ENCODE measurements around the gene NARS2.

Gene NARS2

DNA sequence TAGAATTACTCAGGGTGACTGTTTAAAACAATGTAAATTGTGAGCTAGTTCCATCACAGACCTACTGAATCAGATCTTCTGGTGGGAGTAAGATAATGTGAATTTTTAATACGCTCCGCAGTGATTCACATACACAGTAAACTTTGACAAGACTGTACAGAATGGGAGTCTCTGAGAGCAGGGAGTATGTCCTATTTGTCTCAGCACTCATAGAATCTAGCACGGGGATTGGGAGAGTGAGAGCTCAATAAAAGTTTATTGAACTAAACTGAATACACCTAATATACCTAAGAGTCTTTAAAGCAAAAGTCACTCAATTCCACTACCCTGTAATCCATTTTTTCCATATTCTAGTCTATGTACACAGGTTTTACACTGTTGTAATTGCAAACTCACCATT is 145.9 kb downstream of the NARS2 start:
- DNase-seq: no peak

- DNase-seq: no peak
Observed at GRCh38 chr11:78428266-78428636, 146.4 kb downstream of the NARS2 start.

- no peak for DNase-seq
Observed at GRCh38 chr11:78427615-78428265, 146.9 kb downstream of the NARS2 start.

- no peak for DNase-seq
Observed at GRCh38 chr11:78426845-78427244, 147.8 kb downstream of the NARS2 start.

GRCh38 chr11:78425399-78426070 is 149.1 kb downstream of the NARS2 start:
- no peak for DNase-seq

DNA sequence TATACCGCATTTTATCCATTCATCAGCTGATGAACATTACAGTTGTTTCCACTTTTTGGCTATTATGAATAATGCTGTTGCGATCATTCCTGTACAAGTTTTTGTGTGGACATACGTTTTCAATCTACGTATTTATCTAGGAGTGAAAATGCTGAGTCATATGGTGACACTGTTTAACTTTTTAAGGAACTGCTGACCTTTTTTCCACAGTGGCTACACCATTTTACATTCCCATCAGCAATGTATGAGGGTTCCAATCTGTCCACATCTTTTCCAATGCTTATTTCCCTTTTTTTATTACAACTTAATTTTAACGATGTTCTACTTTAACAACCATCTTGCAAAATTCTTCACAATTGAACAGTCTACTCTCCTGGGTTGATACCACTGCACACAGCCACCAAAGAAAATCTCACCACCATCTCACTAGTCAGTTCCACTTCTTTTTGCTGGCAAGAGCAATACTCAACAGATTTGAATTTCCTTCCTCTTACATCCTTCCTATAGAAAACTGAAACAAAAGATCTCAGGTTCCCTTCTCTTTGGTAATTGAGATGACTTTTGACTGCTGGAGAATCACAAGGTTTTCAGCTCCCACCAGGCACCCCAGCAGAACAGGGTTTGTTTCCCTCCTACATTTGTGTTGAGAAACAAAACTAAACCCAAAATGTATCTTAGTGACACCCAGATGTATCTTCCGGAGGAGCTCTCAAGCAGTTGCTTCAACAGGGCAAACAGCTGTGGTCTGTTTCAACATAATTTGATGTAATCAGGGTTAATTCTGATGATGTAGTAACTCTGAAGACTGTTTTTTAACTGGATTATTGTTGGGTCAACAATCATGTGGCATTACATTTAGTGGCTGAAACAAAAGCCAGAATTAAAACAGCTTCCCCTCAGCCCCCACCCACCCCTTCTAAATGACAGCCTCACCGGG is 150.1 kb downstream of the NARS2 start:
- no peak for DNase-seq

DNA sequence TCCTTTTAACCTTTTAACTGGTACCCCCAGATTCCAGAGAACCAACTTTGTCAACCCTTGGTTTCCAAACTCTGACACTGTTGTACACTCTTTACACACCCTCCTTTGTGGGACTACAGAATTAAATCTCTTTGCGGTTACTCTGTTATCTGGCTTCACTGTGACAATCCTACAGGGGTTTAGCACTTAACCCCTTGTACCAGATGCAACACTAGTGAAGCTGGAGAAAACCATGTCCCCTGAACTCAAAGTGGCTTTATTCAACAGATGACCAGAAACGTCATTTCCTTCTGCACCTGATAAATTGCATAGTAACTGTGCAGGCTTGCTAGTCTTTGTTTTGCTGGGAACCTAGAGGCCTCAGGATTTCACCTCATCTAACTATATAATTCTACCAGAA is 151.4 kb downstream of the NARS2 start:
- no peak for DNase-seq

- peak; percentile 32 for DNase-seq
Observed at GRCh38 chr11:78420796-78421209, 153.9 kb downstream of the NARS2 start.

DNA sequence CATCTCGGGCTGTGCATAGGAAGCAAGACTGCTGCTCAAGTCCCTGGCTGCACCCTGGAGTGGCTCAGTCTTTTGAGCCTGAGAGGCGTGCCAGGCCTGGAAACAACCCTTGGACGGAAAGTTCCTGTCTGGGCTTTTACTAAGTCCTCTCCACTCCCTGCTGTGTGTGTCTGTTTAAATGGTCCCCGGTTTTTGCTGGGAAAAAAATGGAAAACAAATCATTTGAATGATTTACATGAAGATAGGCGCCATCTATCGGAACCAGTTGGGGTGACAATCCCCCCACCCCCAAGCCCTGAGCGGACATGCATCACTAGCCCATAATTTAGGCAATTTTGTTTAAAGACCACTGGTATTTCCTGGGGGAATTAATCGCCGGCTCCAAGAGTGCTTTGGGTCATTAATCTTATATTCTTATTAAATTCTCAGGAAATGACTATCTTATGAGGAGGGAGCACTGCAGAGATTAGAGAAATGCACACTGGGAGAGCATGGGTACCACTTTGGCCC is 154.4 kb downstream of the NARS2 start:
- DNase-seq: peak; percentile 78

DNA sequence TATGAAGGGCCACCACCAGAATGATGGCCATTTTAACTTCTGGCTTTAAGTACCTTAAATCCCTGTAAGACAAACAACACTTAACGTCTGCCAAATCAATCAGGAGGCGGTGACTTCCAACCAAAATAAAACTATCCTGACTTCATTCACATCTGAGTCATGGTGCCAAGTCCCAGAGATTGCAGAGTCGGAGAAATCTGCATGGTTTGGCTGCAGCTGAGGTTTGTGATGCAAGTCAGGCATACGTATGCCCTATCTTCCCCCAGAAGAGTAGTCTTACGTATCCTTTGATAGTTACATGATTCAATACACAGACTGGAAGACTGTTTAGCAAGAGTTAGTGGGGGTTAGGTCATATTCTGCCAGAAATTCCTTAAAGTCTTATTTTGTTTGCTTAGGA is 155.3 kb downstream of the NARS2 start:
- DNase-seq: no peak

DNA sequence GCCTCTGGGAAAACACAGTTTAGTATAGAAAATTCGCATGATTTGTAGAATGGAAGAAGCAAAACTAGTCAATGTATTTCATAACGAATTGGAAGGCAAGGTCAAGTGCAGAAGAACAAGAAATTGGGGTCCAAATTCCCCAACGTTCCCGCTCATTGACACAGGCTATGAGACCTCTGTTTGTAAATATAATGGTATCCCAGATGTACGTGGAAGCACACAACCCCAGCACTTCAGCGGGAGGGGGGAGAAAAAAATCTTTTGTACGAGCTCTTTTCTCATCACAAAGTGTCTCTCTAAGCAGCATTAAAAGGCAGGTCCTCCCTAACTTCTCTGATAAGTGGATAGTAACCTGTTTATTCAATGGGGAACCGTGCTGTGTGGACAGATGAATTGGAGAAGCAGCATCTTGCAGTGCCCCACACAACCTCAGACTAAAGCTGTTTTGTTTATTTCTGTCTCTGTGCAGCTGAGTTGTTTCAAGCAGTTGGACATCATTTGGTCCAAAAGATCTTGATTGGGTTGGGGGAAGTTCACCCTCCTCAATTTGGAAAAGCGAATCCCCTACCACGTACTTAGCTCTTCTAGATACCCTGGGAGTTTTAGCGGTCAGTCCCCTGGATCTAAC is 156.0 kb downstream of the NARS2 start:
- DNase-seq: no peak

DNA sequence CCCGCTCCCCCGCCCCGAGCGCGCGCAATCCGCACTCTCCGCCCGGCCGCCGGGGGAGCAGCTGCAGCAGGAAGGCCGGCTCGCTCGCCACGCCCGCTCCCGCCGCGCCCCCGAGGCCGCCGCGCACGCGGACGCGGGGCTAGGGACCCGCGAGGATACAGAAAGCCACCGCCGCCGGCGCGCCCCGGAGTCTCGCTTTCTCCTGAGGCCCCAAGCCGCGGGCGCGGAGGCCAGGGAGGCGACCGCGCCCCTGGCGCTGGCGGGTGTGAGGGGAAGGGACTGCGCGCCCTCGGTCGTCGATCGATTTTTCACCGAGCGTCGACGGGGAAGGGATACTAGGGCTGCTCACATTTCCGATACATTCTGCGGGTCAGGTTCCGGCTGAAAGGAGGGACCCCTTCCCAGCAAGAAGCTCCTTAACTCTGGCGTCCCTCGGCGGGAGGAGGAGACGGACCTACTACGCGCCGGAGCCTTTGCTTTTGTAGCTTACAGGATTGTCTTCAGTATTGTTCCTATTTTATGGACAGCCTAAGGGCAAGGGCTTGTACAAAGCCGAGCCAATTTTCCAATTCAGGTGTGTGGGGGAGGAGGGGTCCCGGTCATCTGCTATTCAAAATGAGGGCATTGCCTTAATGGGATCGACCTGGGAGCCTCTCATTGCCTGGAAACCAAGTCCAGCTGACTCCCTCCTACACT is 156.6 kb downstream of the NARS2 start:
- DNase-seq: peak; percentile 84

- DNase-seq: no peak
Observed at GRCh38 chr11:78417175-78417887, 157.3 kb downstream of the NARS2 start, which contains the start of gene GAB2. TSS of gene GAB2 (minus strand) at chr11:78417820. CDS start at chr11:78417720, 100 bp downstream.

- peak; percentile 80 for DNase-seq
Observed at GRCh38 chr11:78416285-78417174, 158.1 kb downstream of the NARS2 start.

- DNase-seq: no peak
Observed at GRCh38 chr11:78415338-78415737, 159.3 kb downstream of the NARS2 start.

GRCh38 chr11:78414321-78415051 is 160.2 kb downstream of the NARS2 start:
- no peak for DNase-seq

GRCh38 chr11:78408619-78409018 is 166.0 kb downstream of the NARS2 start:
- no peak for DNase-seq

DNA sequence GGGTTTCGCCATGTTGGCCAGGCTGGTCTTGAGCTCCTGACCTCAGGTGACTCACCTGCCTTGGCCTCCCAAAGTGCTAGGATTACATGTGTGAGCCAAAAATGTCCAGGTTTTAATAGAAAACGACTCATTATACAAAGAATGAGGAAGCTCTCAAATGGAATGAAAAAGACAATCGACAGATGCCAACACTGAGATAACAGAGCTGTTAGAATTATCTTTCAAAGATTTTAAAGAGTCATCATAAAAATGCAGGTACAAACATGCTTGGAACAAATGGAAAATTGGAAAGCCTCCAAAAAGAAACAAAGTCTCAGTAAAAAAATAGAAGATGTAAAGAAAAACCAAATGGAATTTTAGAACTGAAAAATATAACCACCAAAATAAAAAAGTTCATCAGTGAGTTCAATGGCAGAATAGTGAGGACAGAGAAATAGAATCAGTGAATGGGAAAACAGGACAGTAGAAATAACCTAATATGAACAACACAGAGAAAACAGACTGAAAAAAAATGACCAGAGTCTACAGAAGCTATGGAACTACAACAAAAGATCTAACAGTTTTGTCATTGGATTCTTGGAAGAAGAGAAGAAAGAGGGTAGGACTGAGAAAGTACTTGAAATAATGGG is 168.0 kb downstream of the NARS2 start:
- DNase-seq: no peak

DNA sequence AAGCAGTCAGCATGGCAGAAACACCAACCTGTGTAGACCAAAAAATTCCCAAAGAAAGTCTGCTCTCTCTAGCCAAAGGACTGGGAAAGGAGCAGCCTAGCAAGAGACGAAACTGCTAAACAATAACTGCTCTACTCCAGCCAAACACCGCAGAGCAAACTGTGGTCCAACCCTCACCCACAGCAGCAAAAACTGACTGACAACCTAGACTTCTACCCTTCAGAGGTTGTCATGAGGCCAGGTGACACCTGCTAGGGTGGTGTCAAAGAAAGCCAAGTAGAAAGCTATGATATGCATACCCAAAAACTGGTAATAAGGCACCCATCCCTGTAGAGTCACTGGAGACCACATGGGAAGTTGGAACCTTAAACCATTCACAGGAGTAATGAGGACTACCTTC is 168.9 kb downstream of the NARS2 start:
- no peak for DNase-seq

Measured in NCI-H1436 (cell line).